HUES6 (cell line): ENCODE measurements around the gene GDNF.

Experiments
- H3K27ac ChIP-seq: 2 replicates; pipeline ENCODE4 v1.7.0; 2013; ENCODE audit warnings: low read depth, mild to moderate bottlenecking, low read length, inconsistent platforms
- H3K27me3 ChIP-seq: 2 replicates; pipeline ENCODE4 v1.6.1; 2013; ENCODE audit warnings: low read length; ENCODE audit not compliant: control insufficient read depth, insufficient read depth
- H3K36me3 ChIP-seq: 2 replicates; pipeline ENCODE4 v1.6.1; 2013; ENCODE audit warnings: low read length; ENCODE audit not compliant: control insufficient read depth, insufficient read depth
- H3K4me1 ChIP-seq: 2 replicates; pipeline ENCODE4 v1.6.1; 2013; ENCODE audit warnings: low read length; ENCODE audit not compliant: control insufficient read depth, insufficient read depth
- H3K4me3 ChIP-seq: 2 replicates; pipeline ENCODE4 v1.5.1; 2013; ENCODE audit warnings: low read depth, low read length
- H3K9ac ChIP-seq: one replicate; pipeline ENCODE4 v1.6.1; 2013; ENCODE audit warnings: mild to moderate bottlenecking, low read length
- H3K9me3 ChIP-seq: 2 replicates; pipeline ENCODE4 v1.6.1; 2013; ENCODE audit warnings: low read depth, low read length; ENCODE audit not compliant: control insufficient read depth, insufficient read depth

GDNF gene

GRCh38 chr5:37815913-37816312 lies 23.9 kb downstream of the GDNF start:
- Histone ChIP-seq H3K36me3 (peaks cover 3% of the 10 kb centered on the region; the same call in 1 of the 2 replicates), H3K4me3 (no peak overlapping the region), H3K9ac (no peak overlapping the region), H3K27ac (no peak overlapping the region), H3K9me3 (no peaks in the 10 kb centered on the region), H3K4me1 (peaks cover 11% of the 10 kb centered on the region), H3K27me3 (no peaks in the 10 kb centered on the region)

- H3K9ac ChIP-seq, result no peak overlapping the region
- no peaks in the 10 kb centered on the region for H3K27me3 ChIP-seq
Measured at GRCh38 chr5:37814699-37815098, 25.1 kb downstream of the GDNF start.

GRCh38 chr5:37812365-37812764 lies 27.5 kb downstream of the GDNF start:
- Histone ChIP-seq H3K27me3 (no peaks in the 10 kb centered on the region), H3K4me3 (no peak overlapping the region), H3K9me3 (no peaks in the 10 kb centered on the region), H3K9ac (no peak overlapping the region), H3K27ac (no peak overlapping the region), H3K4me1 (peaks cover 11% of the 10 kb centered on the region), H3K36me3 (peaks cover 3% of the 10 kb centered on the region; the same call in 1 of the 2 replicates)

More at GRCh38 chr5:37814699-37815098, 25.1 kb downstream of the GDNF start:
- H3K4me3 ChIP-seq, result no peak overlapping the region
- no peak overlapping the region for H3K27ac ChIP-seq
- H3K9me3 ChIP-seq, result no peaks in the 10 kb centered on the region
- H3K36me3 ChIP-seq, result peaks cover 3% of the 10 kb centered on the region; the same call in 1 of the 2 replicates
- peaks cover 11% of the 10 kb centered on the region for H3K4me1 ChIP-seq

GRCh38 chr5:37811866-37812265 lies 28.0 kb downstream of the GDNF start:
- H3K27me3 ChIP-seq, result no peaks in the 10 kb centered on the region
- H3K36me3 ChIP-seq, result peaks cover 3% of the 10 kb centered on the region; the same call in 1 of the 2 replicates
- H3K9me3 ChIP-seq, result 0 out of 2 replicates have a peak, but pooled peaks cover 2% of the 10 kb centered on the region
- no peak overlapping the region for H3K9ac ChIP-seq
- no peak overlapping the region for H3K4me3 ChIP-seq
- H3K4me1 ChIP-seq, result peaks cover 9% of the 10 kb centered on the region
- H3K27ac ChIP-seq, result no peak overlapping the region

- Histone ChIP-seq H3K27me3 (no peaks in the 10 kb centered on the region), H3K27ac (no peak overlapping the region), H3K36me3 (peaks cover 3% of the 10 kb centered on the region; the same call in 1 of the 2 replicates), H3K9ac (no peak overlapping the region), H3K9me3 (0 out of 2 replicates have a peak, but pooled peaks cover 2% of the 10 kb centered on the region), H3K4me3 (no peak overlapping the region), H3K4me1 (no peaks in the 10 kb centered on the region)
Measured at GRCh38 chr5:37810311-37810710, 29.5 kb downstream of the GDNF start.

GRCh38 chr5:37808945-37809344 lies 30.9 kb downstream of the GDNF start:
- Histone ChIP-seq H3K36me3 (no peaks in the 10 kb centered on the region), H3K27me3 (no peaks in the 10 kb centered on the region)

GRCh38 chr5:37807621-37808301 lies 32.1 kb downstream of the GDNF start:
- Histone ChIP-seq H3K9ac (no peak overlapping the region), H3K4me3 (no peak overlapping the region), H3K27ac (no peak overlapping the region), H3K27me3 (no peaks in the 10 kb centered on the region), H3K36me3 (no peaks in the 10 kb centered on the region), H3K9me3 (0 out of 2 replicates have a peak, but pooled peaks cover 2% of the 10 kb centered on the region), H3K4me1 (no peaks in the 10 kb centered on the region)

More at GRCh38 chr5:37808945-37809344, 30.9 kb downstream of the GDNF start:
- Histone ChIP-seq H3K9me3 (0 out of 2 replicates have a peak, but pooled peaks cover 2% of the 10 kb centered on the region), H3K27ac (no peak overlapping the region), H3K4me1 (no peaks in the 10 kb centered on the region), H3K4me3 (no peak overlapping the region), H3K9ac (no peak overlapping the region)

GRCh38 chr5:37807015-37807414 lies 32.8 kb downstream of the GDNF start:
- H3K4me1 ChIP-seq, result no peaks in the 10 kb centered on the region
- H3K27me3 ChIP-seq, result no peaks in the 10 kb centered on the region
- no peak overlapping the region for H3K27ac ChIP-seq
- no peak overlapping the region for H3K4me3 ChIP-seq
- no peak overlapping the region for H3K9ac ChIP-seq
- no peaks in the 10 kb centered on the region for H3K36me3 ChIP-seq
- 0 out of 2 replicates have a peak, but pooled peaks cover 2% of the 10 kb centered on the region for H3K9me3 ChIP-seq

GRCh38 chr5:37806476-37806875 lies 33.4 kb downstream of the GDNF start:
- Histone ChIP-seq H3K27ac (no peak overlapping the region), H3K27me3 (no peaks in the 10 kb centered on the region), H3K36me3 (no peaks in the 10 kb centered on the region), H3K4me3 (no peak overlapping the region), H3K4me1 (no peaks in the 10 kb centered on the region), H3K9me3 (0 out of 2 replicates have a peak, but pooled peaks cover 2% of the 10 kb centered on the region), H3K9ac (no peak overlapping the region)

GRCh38 chr5:37806016-37806415 lies 33.8 kb downstream of the GDNF start:
- H3K4me3 ChIP-seq, result no peak overlapping the region
- no peaks in the 10 kb centered on the region for H3K4me1 ChIP-seq
- no peaks in the 10 kb centered on the region for H3K27me3 ChIP-seq
- H3K9me3 ChIP-seq, result 0 out of 2 replicates have a peak, but pooled peaks cover 2% of the 10 kb centered on the region
- no peak overlapping the region for H3K9ac ChIP-seq
- H3K36me3 ChIP-seq, result no peaks in the 10 kb centered on the region
- no peak overlapping the region for H3K27ac ChIP-seq

- Histone ChIP-seq H3K4me1 (no peaks in the 10 kb centered on the region), H3K9me3 (0 out of 2 replicates have a peak, but pooled peaks cover 6% of the 10 kb centered on the region), H3K4me3 (no peak overlapping the region), H3K36me3 (no peaks in the 10 kb centered on the region), H3K27me3 (no peaks in the 10 kb centered on the region), H3K27ac (no peak overlapping the region), H3K9ac (no peak overlapping the region)
Measured at GRCh38 chr5:37804401-37804800, 35.4 kb downstream of the GDNF start.
